Measurements from ENCODE around the gene AP3B1.

Gene AP3B1

DNA sequence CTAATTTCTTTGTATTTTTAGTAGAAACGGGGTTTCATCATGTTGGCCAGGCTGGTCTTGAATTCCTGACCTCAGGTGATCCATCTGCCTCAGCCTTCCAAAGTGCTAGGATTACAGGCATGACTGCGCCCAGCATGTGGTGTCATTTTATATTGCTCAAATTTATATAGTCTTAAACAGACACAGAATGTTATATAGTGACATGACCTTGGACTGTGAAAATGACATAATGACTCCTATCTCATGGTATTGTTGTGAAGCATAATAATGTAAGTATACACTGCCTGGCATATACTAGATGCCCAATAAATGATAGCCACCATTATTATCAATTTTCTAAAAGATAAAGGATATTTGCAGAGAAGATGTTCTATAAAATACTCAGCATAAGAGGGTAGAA lies 341.1 kb downstream of the AP3B1 start:
- TF ChIP-seq ZFX (IDR thresholded peaks at IDR 0.05) = no peak
- TF ChIP-seq, protein P1, sequence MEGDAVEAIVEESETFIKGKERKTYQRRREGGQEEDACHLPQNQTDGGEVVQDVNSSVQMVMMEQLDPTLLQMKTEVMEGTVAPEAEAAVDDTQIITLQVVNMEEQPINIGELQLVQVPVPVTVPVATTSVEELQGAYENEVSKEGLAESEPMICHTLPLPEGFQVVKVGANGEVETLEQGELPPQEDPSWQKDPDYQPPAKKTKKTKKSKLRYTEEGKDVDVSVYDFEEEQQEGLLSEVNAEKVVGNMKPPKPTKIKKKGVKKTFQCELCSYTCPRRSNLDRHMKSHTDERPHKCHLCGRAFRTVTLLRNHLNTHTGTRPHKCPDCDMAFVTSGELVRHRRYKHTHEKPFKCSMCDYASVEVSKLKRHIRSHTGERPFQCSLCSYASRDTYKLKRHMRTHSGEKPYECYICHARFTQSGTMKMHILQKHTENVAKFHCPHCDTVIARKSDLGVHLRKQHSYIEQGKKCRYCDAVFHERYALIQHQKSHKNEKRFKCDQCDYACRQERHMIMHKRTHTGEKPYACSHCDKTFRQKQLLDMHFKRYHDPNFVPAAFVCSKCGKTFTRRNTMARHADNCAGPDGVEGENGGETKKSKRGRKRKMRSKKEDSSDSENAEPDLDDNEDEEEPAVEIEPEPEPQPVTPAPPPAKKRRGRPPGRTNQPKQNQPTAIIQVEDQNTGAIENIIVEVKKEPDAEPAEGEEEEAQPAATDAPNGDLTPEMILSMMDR (conservative IDR thresholded peaks at IDR 0.05) = no peak
- H3K27ac ChIP-seq = no peak overlapping the region

DNA sequence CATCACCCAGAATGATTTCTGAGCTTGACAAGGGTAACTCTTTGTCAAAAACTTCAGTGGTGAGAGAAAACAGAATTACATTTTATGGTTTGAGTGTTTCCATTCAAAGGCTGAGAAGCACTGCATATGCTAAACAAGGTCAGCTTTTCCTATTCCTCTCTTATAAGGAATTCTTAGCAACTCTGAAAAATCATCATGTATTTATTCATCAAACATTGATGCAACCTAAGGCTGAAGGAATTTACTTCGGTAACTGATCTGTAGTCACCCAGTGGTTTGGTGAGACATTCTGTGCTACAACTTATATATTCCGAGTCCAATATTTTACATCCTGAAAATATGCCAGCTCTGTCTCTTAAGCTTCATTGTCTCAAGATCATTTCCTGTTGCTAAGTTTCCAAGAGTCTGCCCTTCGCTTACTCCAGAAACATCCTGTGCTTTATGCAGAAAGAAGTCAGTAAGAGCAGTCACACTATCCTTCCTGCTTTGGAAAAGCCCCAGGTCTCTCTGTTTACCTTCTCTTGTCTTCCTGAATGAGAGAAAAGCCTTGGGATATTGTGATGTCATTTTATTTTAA lies 341.8 kb downstream of the AP3B1 start:
- no peak overlapping the region for H3K27ac ChIP-seq
- no peak for TF ChIP-seq ZFX (IDR thresholded peaks at IDR 0.05)
- TF ChIP-seq, protein P1 (conservative IDR thresholded peaks at IDR 0.05) = no peak

Measured in C4-2B (cell line).